ENCODE results near the gene ATG13. TPM values are rescaled to one million over a fixed set of nuclear protein-coding genes. Genes with fewer than 3 reads are reported as not detected.

The ATG13 gene
- 55.4 and 83.0 TPM in 2 replicates for total RNA-seq

GRCh38 chr11:46617134-46617971, at the start of gene ATG13, which contains the start of gene HARBI1:
ATG13 (plus strand) TSS chr11:46617553; CDS start chr11:46644292, 26,739 bp downstream.
HARBI1 (minus strand) TSS chr11:46617227; CDS start chr11:46616237, 990 bp downstream.

GRCh38 chr11:46593550-46594373, 23.6 kb upstream of the ATG13 start, which contains the start of gene AMBRA1:
AMBRA1 (minus strand) TSS chr11:46594023; CDS start chr11:46548380, 45,643 bp downstream.

GRCh38 chr11:46700241-46701077, 83.1 kb downstream of the ATG13 start, which contains the start of the genes ARHGAP1 and ZNF408:
ARHGAP1 (minus strand) TSS chr11:46700619; CDS start chr11:46696107, 4,512 bp downstream.
ZNF408 (plus strand) TSS chr11:46701031; CDS start chr11:46701048, 17 bp downstream.

GRCh38 chr11:46719048-46719542, 101.7 kb downstream of the ATG13 start, which contains the start of gene F2:
F2 (plus strand) TSS chr11:46719213; CDS start chr11:46719236, 23 bp downstream.

Other genes with a start within 250 kb of the ATG13 start
- 170 and 413 TPM in 2 replicates for gene MDK, start 235.9 kb upstream of the ATG13 start, total RNA-seq
- gene CHRM4, start 225.8 kb upstream of the ATG13 start, total RNA-seq: 0.25 TPM in 1 of 2 replicates, not detected in the other
- 17.3 and 32.2 TPM in 2 replicates for gene AMBRA1, start 23.5 kb upstream of the ATG13 start, total RNA-seq
- 2.9 and 3.1 TPM in 2 replicates for gene HARBI1, start 326 bp upstream of the ATG13 start, total RNA-seq
- 70.7 and 109 TPM in 2 replicates for gene ARHGAP1, start 83.1 kb downstream of the ATG13 start, total RNA-seq
- 9.0 and 14.5 TPM in 2 replicates for gene ZNF408, start 83.5 kb downstream of the ATG13 start, total RNA-seq
- 0.13 TPM in 1 of 2 replicates, not detected in the other for gene F2, start 101.7 kb downstream of the ATG13 start, total RNA-seq
- 26.6 and 78.7 TPM in 2 replicates for gene CKAP5, start 228.7 kb downstream of the ATG13 start, total RNA-seq